ENCODE data around the gene ESRRG. TPM values are rescaled to one million over a fixed set of nuclear protein-coding genes. Genes with fewer than 3 reads are reported as not detected.

The ESRRG gene
- total and polyA plus RNA-seq, 7 donors = under 0.01 to 0.71 (median 0.33) TPM

DNA sequence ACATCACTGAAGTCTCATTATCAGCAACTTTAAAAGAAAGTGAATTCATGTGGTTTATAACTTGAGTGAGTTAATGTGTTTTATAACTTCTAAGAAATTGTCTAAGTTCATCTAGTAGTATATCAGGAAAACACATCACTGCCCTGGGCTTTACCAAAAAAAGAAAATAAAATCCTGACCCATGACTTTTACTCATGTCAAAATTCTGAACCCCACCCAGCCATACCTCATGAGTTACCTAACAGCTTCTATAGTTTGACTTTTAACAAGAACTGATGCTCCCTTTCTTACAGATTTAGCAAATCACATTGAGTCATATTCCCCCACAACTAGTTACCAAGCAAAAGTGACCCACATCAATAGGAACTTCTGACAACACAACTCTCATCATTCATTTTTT lies 57.4 kb downstream of the ESRRG start:
- intact Hi-C loops (cut with DNase I) = no loop called here

GRCh38 chr1:216665406-216665805 lies 57.8 kb downstream of the ESRRG start:
- WGBS, 2 donors = 68 to 70% methylated on average over 1 of the region's 1 CpG
- TF ChIP-seq POLR2AphosphoS5 (IDR thresholded peaks at IDR 0.05) (no peak), POLR2A (IDR thresholded peaks at IDR 0.05) (no peak), EP300 (IDR thresholded peaks at IDR 0.05) (no peak)
- TF ChIP-seq, protein P1, sequence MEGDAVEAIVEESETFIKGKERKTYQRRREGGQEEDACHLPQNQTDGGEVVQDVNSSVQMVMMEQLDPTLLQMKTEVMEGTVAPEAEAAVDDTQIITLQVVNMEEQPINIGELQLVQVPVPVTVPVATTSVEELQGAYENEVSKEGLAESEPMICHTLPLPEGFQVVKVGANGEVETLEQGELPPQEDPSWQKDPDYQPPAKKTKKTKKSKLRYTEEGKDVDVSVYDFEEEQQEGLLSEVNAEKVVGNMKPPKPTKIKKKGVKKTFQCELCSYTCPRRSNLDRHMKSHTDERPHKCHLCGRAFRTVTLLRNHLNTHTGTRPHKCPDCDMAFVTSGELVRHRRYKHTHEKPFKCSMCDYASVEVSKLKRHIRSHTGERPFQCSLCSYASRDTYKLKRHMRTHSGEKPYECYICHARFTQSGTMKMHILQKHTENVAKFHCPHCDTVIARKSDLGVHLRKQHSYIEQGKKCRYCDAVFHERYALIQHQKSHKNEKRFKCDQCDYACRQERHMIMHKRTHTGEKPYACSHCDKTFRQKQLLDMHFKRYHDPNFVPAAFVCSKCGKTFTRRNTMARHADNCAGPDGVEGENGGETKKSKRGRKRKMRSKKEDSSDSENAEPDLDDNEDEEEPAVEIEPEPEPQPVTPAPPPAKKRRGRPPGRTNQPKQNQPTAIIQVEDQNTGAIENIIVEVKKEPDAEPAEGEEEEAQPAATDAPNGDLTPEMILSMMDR (IDR thresholded peaks at IDR 0.05) = no peak

More for the DNA sequence above, 57.4 kb downstream of the ESRRG start:
- Histone ChIP-seq H3K9me3 (no peaks in the 10 kb centered on the region), H3K4me1 (no peaks in the 10 kb centered on the region), H3K27ac (no peak overlapping the region), H3K36me3 (no peaks in the 10 kb centered on the region), H3K4me3 (no peak overlapping the region), H3K27me3 (no peaks in the 10 kb centered on the region)
- no peak for TF ChIP-seq POLR2A (IDR thresholded peaks at IDR 0.05)
- TF ChIP-seq, protein P1 (IDR thresholded peaks at IDR 0.05) = no peak
- no peak for DNase-seq

DNA sequence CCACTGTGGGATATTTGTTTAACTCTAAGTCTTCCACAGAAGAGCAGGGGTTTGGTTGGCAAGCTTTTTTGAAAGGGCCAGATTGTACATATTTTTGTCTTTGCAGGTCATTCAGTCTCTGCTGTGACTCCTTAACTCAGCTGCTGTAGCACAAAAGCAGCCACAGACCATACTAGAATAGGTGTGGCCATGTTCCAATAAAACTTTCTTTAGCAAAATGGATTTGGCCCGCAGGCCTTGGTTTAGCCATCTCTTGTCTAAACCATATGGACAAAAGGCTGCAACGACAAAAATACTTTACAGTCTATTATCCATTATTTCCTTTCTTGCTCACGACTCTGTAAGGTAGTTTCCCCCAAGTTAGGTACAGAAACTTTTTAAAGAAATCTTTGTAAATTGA lies 60.5 kb downstream of the ESRRG start:
- Histone ChIP-seq H3K4me3 (no peak overlapping the region), H3K4me1 (no peaks in the 10 kb centered on the region), H3K9me3 (no peaks in the 10 kb centered on the region), H3K27me3 (no peaks in the 10 kb centered on the region), H3K36me3 (no peaks in the 10 kb centered on the region), H3K27ac (no peak overlapping the region)
- WGBS, 2 donors = 81 to 83% methylated on average over 3 of the region's 3 CpGs
- TF ChIP-seq, protein P1 (IDR thresholded peaks at IDR 0.05) = no peak
- TF ChIP-seq POLR2A (IDR thresholded peaks at IDR 0.05) (no peak), POLR2AphosphoS5 (IDR thresholded peaks at IDR 0.05) (no peak), EP300 (IDR thresholded peaks at IDR 0.05) (no peak)
- intact Hi-C loops (cut with DNase I) = no loop called here
- DNase-seq = no peak

More at GRCh38 chr1:216665406-216665805, 57.8 kb downstream of the ESRRG start:
- Histone ChIP-seq H3K36me3 (no peaks in the 10 kb centered on the region), H3K27ac (no peak overlapping the region), H3K4me1 (no peaks in the 10 kb centered on the region), H3K27me3 (no peaks in the 10 kb centered on the region), H3K4me3 (no peak overlapping the region), H3K9me3 (no peaks in the 10 kb centered on the region)
- intact Hi-C loops (cut with DNase I) = no loop called here
- no peak for DNase-seq

- Histone ChIP-seq H3K36me3 (no peaks in the 10 kb centered on the region), H3K4me3 (no peak overlapping the region), H3K9me3 (no peaks in the 10 kb centered on the region), H3K4me1 (no peaks in the 10 kb centered on the region), H3K27ac (no peak overlapping the region), H3K27me3 (no peaks in the 10 kb centered on the region)
- no peak for DNase-seq
- TF ChIP-seq, protein P1 (IDR thresholded peaks at IDR 0.05) = no peak
- TF ChIP-seq POLR2AphosphoS5 (IDR thresholded peaks at IDR 0.05) (no peak), EP300 (IDR thresholded peaks at IDR 0.05) (no peak), POLR2A (IDR thresholded peaks at IDR 0.05) (no peak)
- 77 to 96% methylated on average over 1 of the region's 1 CpG for WGBS, 2 donors
- intact Hi-C loops (cut with DNase I) = no loop called here
These were observed 62.7 kb downstream of the ESRRG start for GRCh38 chr1:216660561-216660960.

GRCh38 chr1:216653001-216653400 lies 70.2 kb downstream of the ESRRG start:
- H3K4me1 ChIP-seq = no peaks in the 10 kb centered on the region
- no peak for TF ChIP-seq POLR2AphosphoS5 (IDR thresholded peaks at IDR 0.05)
- TF ChIP-seq, protein P1 (IDR thresholded peaks at IDR 0.05) = no peak
- TF ChIP-seq EP300 (IDR thresholded peaks at IDR 0.05) = no peak
- TF ChIP-seq POLR2A (IDR thresholded peaks at IDR 0.05) = no peak
- H3K4me3 ChIP-seq = no peak overlapping the region
- no peak overlapping the region for H3K27ac ChIP-seq
- no peaks in the 10 kb centered on the region for H3K27me3 ChIP-seq
- H3K36me3 ChIP-seq = no peaks in the 10 kb centered on the region
- WGBS, 2 donors = 84 to 90% methylated on average over 4 of the region's 4 CpGs
- DNase-seq = no peak
- no peaks in the 10 kb centered on the region for H3K9me3 ChIP-seq
- intact Hi-C loops (cut with DNase I) = no loop called here
